ENCODE results near the gene PRKN. TPM values are rescaled to one million over a fixed set of nuclear protein-coding genes. Genes with fewer than 3 reads are reported as not detected.

Gene PRKN
- total RNA-seq, 1 donor from 2014 or later = 0.79 TPM

DNA sequence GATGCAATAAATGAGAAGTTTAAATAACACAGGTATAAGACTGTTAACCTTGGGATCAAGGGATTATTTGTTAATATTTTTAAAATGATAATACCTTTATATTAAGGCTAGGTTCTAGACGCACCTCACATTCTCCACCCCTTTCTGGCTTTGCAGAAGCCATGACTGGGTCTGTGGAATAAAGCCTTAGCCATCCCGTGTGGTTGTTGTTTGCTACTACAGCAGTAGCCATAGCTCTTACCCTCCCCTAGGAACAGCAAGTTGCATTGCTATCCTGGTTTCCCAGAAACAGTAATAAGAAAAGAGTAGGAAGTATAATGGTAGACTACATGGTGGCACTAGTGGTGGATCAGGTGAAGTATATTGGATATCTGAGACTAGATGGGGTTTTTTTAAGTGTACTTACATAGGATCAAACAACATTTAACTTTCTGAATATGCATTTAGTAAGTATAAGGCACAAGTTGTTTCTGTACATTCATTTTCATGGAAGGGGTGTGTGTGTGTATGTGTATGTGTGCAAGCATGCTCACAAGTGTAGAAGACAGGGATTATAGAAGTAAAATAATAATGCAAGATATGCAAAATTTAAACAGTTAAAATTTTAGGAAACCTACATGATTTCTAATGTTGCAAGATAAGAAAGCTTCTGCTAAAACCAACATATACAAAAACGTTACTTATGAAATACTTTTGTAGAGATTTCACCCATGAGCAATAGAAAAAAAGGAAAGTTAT, 384.2 kb downstream of the PRKN start:
- no peak overlapping the region for H3K4me3 ChIP-seq (ENCODE audit: low read depth, low read length)
- TF ChIP-seq, protein P1, sequence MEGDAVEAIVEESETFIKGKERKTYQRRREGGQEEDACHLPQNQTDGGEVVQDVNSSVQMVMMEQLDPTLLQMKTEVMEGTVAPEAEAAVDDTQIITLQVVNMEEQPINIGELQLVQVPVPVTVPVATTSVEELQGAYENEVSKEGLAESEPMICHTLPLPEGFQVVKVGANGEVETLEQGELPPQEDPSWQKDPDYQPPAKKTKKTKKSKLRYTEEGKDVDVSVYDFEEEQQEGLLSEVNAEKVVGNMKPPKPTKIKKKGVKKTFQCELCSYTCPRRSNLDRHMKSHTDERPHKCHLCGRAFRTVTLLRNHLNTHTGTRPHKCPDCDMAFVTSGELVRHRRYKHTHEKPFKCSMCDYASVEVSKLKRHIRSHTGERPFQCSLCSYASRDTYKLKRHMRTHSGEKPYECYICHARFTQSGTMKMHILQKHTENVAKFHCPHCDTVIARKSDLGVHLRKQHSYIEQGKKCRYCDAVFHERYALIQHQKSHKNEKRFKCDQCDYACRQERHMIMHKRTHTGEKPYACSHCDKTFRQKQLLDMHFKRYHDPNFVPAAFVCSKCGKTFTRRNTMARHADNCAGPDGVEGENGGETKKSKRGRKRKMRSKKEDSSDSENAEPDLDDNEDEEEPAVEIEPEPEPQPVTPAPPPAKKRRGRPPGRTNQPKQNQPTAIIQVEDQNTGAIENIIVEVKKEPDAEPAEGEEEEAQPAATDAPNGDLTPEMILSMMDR (IDR thresholded peaks at IDR 0.05; ENCODE audit: insufficient read depth, low read length, severe bottlenecking) = no peak
- H3K36me3 ChIP-seq (ENCODE audit: control insufficient read depth, insufficient read depth, low read length) = no peaks in the 10 kb centered on the region
- DNase-seq (ENCODE audit: low read depth) (no peak), FAIRE-seq (no peak)
- H3K27me3 ChIP-seq (ENCODE audit: control insufficient read depth, insufficient read depth, low read length) = no peaks in the 10 kb centered on the region

DNA sequence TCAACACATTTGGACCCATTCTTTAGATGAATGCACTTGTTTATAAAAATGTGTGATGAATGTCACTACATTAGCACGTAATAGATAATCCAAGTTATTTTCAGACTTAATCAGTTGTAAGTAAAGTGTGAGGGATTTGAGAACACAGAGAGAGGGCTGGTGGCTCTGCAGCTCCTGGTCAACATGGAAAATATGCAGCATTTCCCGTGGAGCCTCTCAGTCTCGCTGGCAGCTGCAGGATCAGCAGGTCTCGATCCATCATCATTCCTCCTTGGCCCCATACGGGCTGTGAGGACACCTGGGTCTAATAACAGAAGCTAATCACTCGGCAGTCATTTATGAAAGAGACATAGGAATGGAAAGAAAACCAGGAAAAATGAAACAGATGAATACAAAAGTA, 390.2 kb downstream of the PRKN start:
- no peaks in the 10 kb centered on the region for H3K27me3 ChIP-seq (ENCODE audit: control insufficient read depth, insufficient read depth, low read length)
- no peak overlapping the region for H3K4me3 ChIP-seq (ENCODE audit: low read depth, low read length)
- TF ChIP-seq, protein P1 (IDR thresholded peaks at IDR 0.05; ENCODE audit: insufficient read depth, low read length, severe bottlenecking) = no peak
- H3K36me3 ChIP-seq (ENCODE audit: control insufficient read depth, insufficient read depth, low read length) = no peaks in the 10 kb centered on the region
- DNase-seq (ENCODE audit: low read depth) (no peak), FAIRE-seq (no peak)

DNA sequence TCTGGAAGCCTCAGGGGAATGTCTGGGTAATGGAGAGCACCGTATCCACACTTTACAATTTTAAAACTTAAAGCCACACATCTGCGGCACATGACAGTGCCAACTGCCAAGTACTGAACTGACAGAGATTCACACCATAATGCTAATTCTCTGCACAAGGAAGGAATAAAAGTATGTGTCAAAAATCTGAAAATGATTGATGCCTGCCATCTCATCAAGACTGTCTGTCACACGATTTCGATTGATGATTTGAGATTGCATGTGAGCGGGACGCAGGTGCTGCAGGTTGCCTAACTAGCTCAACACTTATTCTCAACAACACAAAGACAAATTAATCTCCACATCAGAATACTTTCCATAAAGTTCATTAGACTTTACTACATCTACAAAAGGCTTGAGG, 391.2 kb downstream of the PRKN start:
- H3K36me3 ChIP-seq (ENCODE audit: control insufficient read depth, insufficient read depth, low read length) = no peaks in the 10 kb centered on the region
- H3K27me3 ChIP-seq (ENCODE audit: control insufficient read depth, insufficient read depth, low read length) = no peaks in the 10 kb centered on the region
- FAIRE-seq = no peak
- DNase-seq (ENCODE audit: low read depth) = no peak
- TF ChIP-seq, protein P1 (IDR thresholded peaks at IDR 0.05; ENCODE audit: insufficient read depth, low read length, severe bottlenecking) = no peak
- no peak overlapping the region for H3K4me3 ChIP-seq (ENCODE audit: low read depth, low read length)

DNA sequence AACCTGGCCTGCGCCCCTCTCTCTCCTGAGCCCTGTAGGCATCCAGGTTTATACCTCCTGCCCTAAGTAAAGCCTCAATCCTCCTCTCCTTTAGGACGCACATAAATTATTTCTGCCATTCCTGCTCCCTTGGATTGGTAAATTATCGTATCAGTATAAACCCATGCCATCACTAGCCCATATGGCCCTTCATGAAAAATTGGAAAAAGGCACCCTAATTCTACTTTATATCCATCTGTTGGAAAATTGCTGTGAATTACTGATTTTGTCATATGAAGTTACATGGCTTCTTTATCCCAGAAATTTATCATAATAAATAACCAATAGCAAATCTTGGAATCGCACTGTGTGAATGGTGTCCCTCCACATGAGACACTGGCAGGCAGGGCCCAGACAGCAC, 395.2 kb downstream of the PRKN start:
- DNase-seq (ENCODE audit: low read depth) (no peak), FAIRE-seq (no peak)
- no peaks in the 10 kb centered on the region for H3K27me3 ChIP-seq (ENCODE audit: control insufficient read depth, insufficient read depth, low read length)
- no peaks in the 10 kb centered on the region for H3K36me3 ChIP-seq (ENCODE audit: control insufficient read depth, insufficient read depth, low read length)
- H3K4me3 ChIP-seq (ENCODE audit: low read depth, low read length) = no peak overlapping the region
- TF ChIP-seq, protein P1 (IDR thresholded peaks at IDR 0.05; ENCODE audit: insufficient read depth, low read length, severe bottlenecking) = no peak

DNA sequence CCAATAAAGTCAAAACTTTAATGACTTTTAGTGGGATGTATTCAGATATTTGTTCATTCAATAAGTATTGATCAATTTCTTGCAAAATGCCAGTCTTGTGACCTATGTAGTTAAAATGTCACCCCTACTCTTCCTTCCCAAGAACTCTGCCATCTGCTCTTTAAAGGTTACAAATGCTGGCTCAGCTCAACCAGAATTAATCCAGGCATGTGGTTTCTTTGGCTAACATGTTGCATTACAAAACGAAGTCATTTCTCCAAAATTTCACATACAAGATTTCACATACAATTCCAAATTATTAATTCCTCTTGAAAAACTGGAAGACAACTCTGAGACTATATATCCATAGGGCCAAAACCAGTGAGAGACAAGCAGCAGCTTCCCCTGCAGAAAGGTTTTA, 395.7 kb downstream of the PRKN start:
- TF ChIP-seq, protein P1 (IDR thresholded peaks at IDR 0.05; ENCODE audit: insufficient read depth, low read length, severe bottlenecking) = no peak
- Histone ChIP-seq H3K27me3 (ENCODE audit: control insufficient read depth, insufficient read depth, low read length) (no peaks in the 10 kb centered on the region), H3K4me3 (ENCODE audit: low read depth, low read length) (no peak overlapping the region), H3K36me3 (ENCODE audit: control insufficient read depth, insufficient read depth, low read length) (no peaks in the 10 kb centered on the region)
- DNase-seq (ENCODE audit: low read depth) (no peak), FAIRE-seq (no peak)

DNA sequence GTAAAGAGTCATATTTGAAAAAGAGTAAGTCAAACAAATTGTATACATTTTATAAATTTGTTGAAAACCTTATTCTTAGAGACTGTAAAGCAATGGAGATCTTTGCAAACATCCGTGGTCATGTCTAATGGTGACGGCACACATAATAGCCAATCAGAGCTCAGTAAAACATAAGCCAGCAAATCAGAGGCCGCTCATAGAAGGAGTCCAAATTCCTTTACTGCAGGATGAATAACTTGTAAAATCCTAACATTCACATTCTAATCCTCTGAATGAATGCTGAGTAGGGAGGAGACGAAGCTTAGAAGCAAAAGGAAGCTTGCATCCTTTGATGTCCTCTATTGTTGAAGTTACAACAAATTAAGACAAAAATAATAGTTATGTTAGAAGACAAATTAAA, 401.7 kb downstream of the PRKN start:
- DNase-seq (ENCODE audit: low read depth) = no peak
- no peaks in the 10 kb centered on the region for H3K27me3 ChIP-seq (ENCODE audit: control insufficient read depth, insufficient read depth, low read length)
- H3K4me3 ChIP-seq (ENCODE audit: low read depth, low read length) = no peak overlapping the region
- no peak for FAIRE-seq
- H3K36me3 ChIP-seq (ENCODE audit: control insufficient read depth, insufficient read depth, low read length) = no peaks in the 10 kb centered on the region
- TF ChIP-seq, protein P1 (IDR thresholded peaks at IDR 0.05; ENCODE audit: insufficient read depth, low read length, severe bottlenecking) = no peak

Data from bronchial epithelial cell (primary cell).